GM12865 (cell line): ENCODE measurements around the gene TDRD9.
"Not testable (repeated sequence)": the region's sequence is repeated elsewhere in the genome, so short reads cannot be mapped to it uniquely, and the experiment has no call there.

Experiments
- DNase-seq: peaks from one replicate; pipeline ENCODE4 v3.0.0; 2010; ENCODE audit warnings: low read depth
- H3K4me3 ChIP-seq: 2 replicates; pipeline ENCODE4 v1.5.1; 2011; ENCODE audit warnings: mild to moderate bottlenecking, low read depth, low read length, control low read depth
- CTCF ChIP-seq: IDR thresholded peaks from 2 replicates; pipeline ENCODE4 v1.5.1; 2011; ENCODE audit warnings: low read length, control low read depth, low read depth, inconsistent platforms; ENCODE audit not compliant: insufficient read depth; ENCODE audit errors: missing control alignments

Gene TDRD9

GRCh38 chr14:103882503-103883262, 45.6 kb upstream of the TDRD9 start:
- TF ChIP-seq CTCF = no peak
- DNase-seq = no peak
- no peak overlapping the region for H3K4me3 ChIP-seq

- DNase-seq = no peak
- no peak for TF ChIP-seq CTCF
- H3K4me3 ChIP-seq = no peak overlapping the region
Measured at GRCh38 chr14:103883263-103883523, 45.1 kb upstream of the TDRD9 start.

- DNase-seq = no peak
- no peak overlapping the region for H3K4me3 ChIP-seq
- TF ChIP-seq CTCF = no peak
Measured at GRCh38 chr14:103884854-103885253, 43.4 kb upstream of the TDRD9 start.

GRCh38 chr14:103885509-103885932, 42.7 kb upstream of the TDRD9 start:
- no peak for DNase-seq

GRCh38 chr14:103886304-103887169, 41.7 kb upstream of the TDRD9 start:
- TF ChIP-seq CTCF = no peak

More at GRCh38 chr14:103885509-103885932, 42.7 kb upstream of the TDRD9 start:
- no peak overlapping the region for H3K4me3 ChIP-seq
- TF ChIP-seq CTCF = no peak

GRCh38 chr14:103887170-103887501, 41.1 kb upstream of the TDRD9 start:
- no peak overlapping the region for H3K4me3 ChIP-seq
- no peak for DNase-seq
- no peak for TF ChIP-seq CTCF

More at GRCh38 chr14:103886304-103887169, 41.7 kb upstream of the TDRD9 start:
- no peak for DNase-seq
- no peak overlapping the region for H3K4me3 ChIP-seq

GRCh38 chr14:103887557-103888115, 40.6 kb upstream of the TDRD9 start:
- no peak for DNase-seq
- no peak overlapping the region for H3K4me3 ChIP-seq
- no peak for TF ChIP-seq CTCF

- H3K4me3 ChIP-seq, DNase-seq: not testable (repeated sequence)
Measured at GRCh38 chr14:103889002-103889312, 39.3 kb upstream of the TDRD9 start.
